H1 (cell line): ENCODE results near the gene CTDSP1. TPM values are rescaled to one million over a fixed set of nuclear protein-coding genes. Genes with fewer than 3 reads are reported as not detected.

ENCODE experiments used
- ATF2 ChIP-seq: IDR thresholded peaks from 2 replicates; pipeline ENCODE4 v1.6.1; 2012; ENCODE audit warnings: low read length, inconsistent platforms
- BRCA1 ChIP-seq: IDR thresholded peaks from 2 replicates; pipeline ENCODE4 v1.6.1; 2012; ENCODE audit warnings: low read depth, low read length, improper control_type of control experiment
- CBX5 ChIP-seq: fragments of 300-800, 300-1000 bp; sonication (generic); IDR thresholded peaks from 2 replicates; pipeline ENCODE4 v1.7.1; 2016; ENCODE audit warnings: antibody characterized with exemption, low read length, low read depth
- CEBPB ChIP-seq: IDR thresholded peaks from 2 replicates; pipeline ENCODE4 v1.6.1; 2012; ENCODE audit warnings: low read depth, low read length
- CHD2 ChIP-seq: IDR thresholded peaks from 2 replicates; pipeline ENCODE4 v1.6.1; 2012; ENCODE audit warnings: low read length, improper control_type of control experiment
- HDAC6 ChIP-seq: IDR thresholded peaks from one replicate; pipeline ENCODE4 v1.7.1; 2012; ENCODE audit warnings: low read depth, mild to moderate bottlenecking, inconsistent platforms, low read length, moderate library complexity
- JUND ChIP-seq: IDR thresholded peaks from 2 replicates; pipeline ENCODE4 v1.6.1; 2011; ENCODE audit warnings: mild to moderate bottlenecking, improper control_type of control experiment, low read length
- KDM1A ChIP-seq: fragments of 200-600, 300-600 bp; sonication (generic); IDR thresholded peaks from 2 replicates; pipeline ENCODE4 v1.7.1; 2016; ENCODE audit warnings: mild to moderate bottlenecking, low read length, borderline replicate concordance
- KDM4A ChIP-seq: IDR thresholded peaks from one replicate; pipeline ENCODE4 v1.7.1; 2012; ENCODE audit warnings: low read depth, mild to moderate bottlenecking, moderate library complexity, low read length, inconsistent platforms; ENCODE audit not compliant: severe bottlenecking
- KDM5A ChIP-seq: fragments of 200-600 bp; IDR thresholded peaks from 2 replicates; pipeline ENCODE4 v1.7.1; 2012; ENCODE audit warnings: mild to moderate bottlenecking, low read length, inconsistent platforms, mixed read lengths
- MAFK ChIP-seq: IDR thresholded peaks from 2 replicates; pipeline ENCODE4 v1.6.1; 2012; ENCODE audit warnings: low read depth, mild to moderate bottlenecking, improper control_type of control experiment, low read length
- NANOG ChIP-seq: IDR thresholded peaks from 2 replicates; pipeline ENCODE4 v1.6.1; 2011; ENCODE audit warnings: low read length, low read depth, mild to moderate bottlenecking, inconsistent platforms; ENCODE audit not compliant: insufficient read depth, poor library complexity, severe bottlenecking
- POLR2AphosphoS5 ChIP-seq: IDR thresholded peaks from 2 replicates; pipeline ENCODE4 v1.6.1; 2011; ENCODE audit warnings: low read depth, low read length
- POU5F1 ChIP-seq: IDR thresholded peaks from 2 replicates; pipeline ENCODE4 v1.6.1; 2011; ENCODE audit warnings: low read depth, mild to moderate bottlenecking, low read length, moderate library complexity
- RXRA ChIP-seq: IDR thresholded peaks from 2 replicates; pipeline ENCODE4 v1.6.1; 2011; ENCODE audit warnings: low read depth, mild to moderate bottlenecking, low read length, moderate library complexity; ENCODE audit not compliant: insufficient read depth
- SAP30 ChIP-seq: fragments of 300-600 bp; sonication (generic); IDR thresholded peaks from 2 replicates; pipeline ENCODE4 v1.7.1; 2012; ENCODE audit warnings: low read length, moderate library complexity, mild to moderate bottlenecking, inconsistent platforms; ENCODE audit not compliant: insufficient read depth, insufficient replicate concordance
- SP2 ChIP-seq: IDR thresholded peaks from 2 replicates; pipeline ENCODE4 v1.6.1; 2012; ENCODE audit warnings: mild to moderate bottlenecking, low read length, inconsistent platforms
- SUZ12 ChIP-seq: fragments of 200-600 bp; sonication (generic); IDR thresholded peaks from 2 replicates; pipeline ENCODE4 v1.6.1; 2012; ENCODE audit warnings: mild to moderate bottlenecking, inconsistent platforms, low read length, moderate library complexity, mixed read lengths
- TAF7 ChIP-seq: optimal IDR thresholded peaks from 2 replicates; pipeline ENCODE3; 2011; ENCODE audit warnings: low read depth, mild to moderate bottlenecking, inconsistent platforms, low read length, moderate library complexity, borderline replicate concordance
- USF2 ChIP-seq: IDR thresholded peaks from 2 replicates; pipeline ENCODE4 v1.6.1; 2011; ENCODE audit warnings: low read length, improper control_type of control experiment
- ZNF274 ChIP-seq: IDR thresholded peaks from 2 replicates; pipeline ENCODE4 v1.7.0; 2012; ENCODE audit warnings: low read length, borderline replicate concordance; ENCODE audit errors: extremely low read depth
- polyA plus RNA-seq, 7 experiments: library from polyadenylated mRNA; depleted of rRNA in 3 of 7; stranded (reverse) in 5 of 7; unstranded in 2 of 7; fragments of >200 nt in 5 of 7; fragments of 200-250 nt in 2 of 7; gene quantifications; 1 replicate in 5 of 7; 2 replicates in 1 of 7; 4 replicates in 1 of 7; pipeline versions ENCODE4 v1.2.1 to v1.2.3, GENCODE V29; 2011 to 2013; ENCODE audit warnings: missing spikeins in 2 of 7, mixed read lengths in 2 of 7
- total RNA-seq: library from RNA; stranded (reverse); fragmentation: NEBNext Ultra II Directional; extraction: Animal tissue kit (Norgen Biotek cat#: 25700); gene quantifications from 2 replicates; pipeline ENCODE4 v1.2.1, GENCODE V29; 2021

CTDSP1 gene
- total and polyA plus RNA-seq, 2 of the 8 experiments (the other 6 are each of a cell fraction or from before 2014, with no cell fraction given): 20.3 to 35.2 TPM

DNA sequence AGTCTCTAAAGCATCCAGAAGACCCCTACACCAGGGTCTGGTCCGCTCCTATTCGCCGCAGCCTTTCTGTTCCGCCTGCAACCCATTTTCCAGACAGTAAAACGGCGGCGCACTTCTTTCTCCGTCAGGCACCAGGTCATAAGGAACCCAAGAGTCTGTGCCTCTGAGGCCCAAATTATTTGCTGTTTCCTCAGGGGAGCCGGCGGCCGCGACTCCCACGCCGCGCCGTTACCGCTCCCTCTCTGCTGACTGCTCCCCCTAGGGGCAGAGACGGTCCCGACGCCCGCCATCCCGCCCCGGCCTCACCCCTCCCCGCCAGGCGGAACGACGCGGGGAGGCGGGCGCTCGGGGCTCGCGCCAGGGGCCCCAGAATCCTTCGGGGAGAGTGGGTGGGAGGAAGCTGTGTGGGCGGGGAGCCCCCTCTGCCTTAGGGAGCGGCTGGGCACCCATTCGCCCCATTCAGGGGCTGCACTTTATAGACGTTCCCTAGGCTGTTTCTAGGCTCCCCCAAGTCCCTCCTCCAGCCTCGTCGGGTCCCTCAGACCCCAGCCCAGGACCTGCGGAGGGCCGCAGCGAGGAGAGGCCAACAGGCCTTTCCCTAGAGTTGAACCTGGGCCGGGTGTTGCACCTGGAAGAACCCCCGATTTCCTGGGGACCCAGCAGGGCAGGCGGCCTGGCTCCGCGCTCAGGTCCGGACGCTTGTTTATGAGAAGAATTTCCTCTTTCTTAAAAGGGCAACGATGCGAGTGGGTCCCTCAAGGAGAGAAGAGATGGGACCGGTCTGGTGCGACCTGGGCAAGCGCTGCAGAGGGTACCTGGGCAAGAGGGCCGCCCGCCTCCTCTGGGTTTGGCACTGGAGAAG is 3.6 kb upstream of the CTDSP1 start (continued):
- TF ChIP-seq POU5F1 (no peak), CHD2 (no peak), JUND (no peak), KDM4A (peak; percentile 97), HDAC6 (no peak), USF2 (no peak), MAFK (no peak), SAP30 (no peak), CEBPB (no peak), BRCA1 (no peak), POLR2AphosphoS5 (no peak), RXRA (peak; percentile 89), SUZ12 (no peak), KDM1A (0 out of 2 replicates have a peak, but pooled peaks have one; percentile 42), SP2 (no peak), TAF7 (peak; percentile 72), ZNF274 (no peak), ATF2 (no peak; the same call in 1 of the 2 replicates), KDM5A (0 out of 2 replicates have a peak, but pooled peaks have one; percentile 48), NANOG (no peak), CBX5 (no peak)
